Measurements from ENCODE around the gene PWWP2A.

Gene PWWP2A

DNA sequence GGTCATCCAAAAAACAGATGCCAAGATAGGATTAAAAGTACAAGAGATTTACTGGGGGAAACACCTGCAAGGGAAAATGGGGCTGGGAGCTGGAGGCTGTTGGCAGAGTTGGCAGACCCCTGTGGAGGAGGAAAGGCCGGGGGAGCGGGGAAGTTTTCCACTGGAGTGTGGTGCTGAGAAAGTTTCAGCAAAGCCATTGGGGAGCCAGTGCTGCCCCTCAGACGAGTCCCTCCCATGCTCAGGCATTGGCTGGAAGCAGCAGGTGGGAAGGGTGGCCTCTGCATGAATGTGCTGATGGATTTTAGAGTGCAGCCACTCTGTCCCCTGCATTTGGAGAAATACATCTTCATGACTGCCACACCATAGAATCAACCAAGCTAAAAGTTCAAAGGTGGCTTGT is 57.5 kb downstream of the PWWP2A start:
- Histone ChIP-seq H3K9ac (ENCODE audit: low read length) (no peak overlapping the region), H3K36me3 (ENCODE audit: control insufficient read depth in 1 of 2, insufficient read depth in 2 of 2, low read depth in 1 of 2, low read length in 2 of 2) (peaks cover 36 to 78% of the 10 kb centered on the region in 2 experiments), H3K4me1 (ENCODE audit: control insufficient read depth, insufficient read depth, low read depth, low read length) (peaks cover 2% of the 10 kb centered on the region), H3K27me3 (ENCODE audit: control insufficient read depth in 1 of 2, insufficient read depth in 1 of 2, low read length in 2 of 2) (no peaks in the 10 kb centered on the region), H3K14ac (ENCODE audit: low read length in 2 of 2) (no peak overlapping the region), H3K27ac (ENCODE audit: low read length, poor library complexity, severe bottlenecking) (no peak overlapping the region), H4K8ac (ENCODE audit: low read length) (no peak overlapping the region), H3K4me2 (ENCODE audit: low read length, poor library complexity, severe bottlenecking) (no peak overlapping the region), H2BK12ac (ENCODE audit: low read length in 2 of 2) (no peak overlapping the region), H2AFZ (ENCODE audit: low read depth, low read length) (no peak overlapping the region), H3K9me3 (ENCODE audit: control insufficient read depth, low read length) (peaks cover 6% of the 10 kb centered on the region), H3K23ac (ENCODE audit: low read length in 2 of 2) (no peak overlapping the region), H2BK5ac (ENCODE audit: low read depth, low read length, poor library complexity, severe bottlenecking) (no peak overlapping the region), H2BK120ac (ENCODE audit: low read depth, low read length) (no peak overlapping the region), H3K4ac (ENCODE audit: low read depth in 1 of 2, low read length in 2 of 2) (no peak overlapping the region), H3K18ac (ENCODE audit: low read depth in 1 of 2, low read length in 2 of 2) (no peak overlapping the region), H2AK5ac (ENCODE audit: low read length, severe bottlenecking) (no peak overlapping the region), H3K4me3 (ENCODE audit: insufficient read depth in 1 of 2, low read depth in 1 of 2, low read length in 2 of 2) (no peak overlapping the region), H2BK15ac (ENCODE audit: low read depth, poor library complexity, severe bottlenecking) (no peak overlapping the region), H3K79me1 (replicated peaks; ENCODE audit: low read length, poor library complexity, severe bottlenecking) (peaks cover 9% of the 10 kb centered on the region), H4K91ac (ENCODE audit: low read length) (no peak overlapping the region)
- WGBS = 100% methylated on average over 2 of the region's 3 CpGs
- DNase-seq = no peak

DNA sequence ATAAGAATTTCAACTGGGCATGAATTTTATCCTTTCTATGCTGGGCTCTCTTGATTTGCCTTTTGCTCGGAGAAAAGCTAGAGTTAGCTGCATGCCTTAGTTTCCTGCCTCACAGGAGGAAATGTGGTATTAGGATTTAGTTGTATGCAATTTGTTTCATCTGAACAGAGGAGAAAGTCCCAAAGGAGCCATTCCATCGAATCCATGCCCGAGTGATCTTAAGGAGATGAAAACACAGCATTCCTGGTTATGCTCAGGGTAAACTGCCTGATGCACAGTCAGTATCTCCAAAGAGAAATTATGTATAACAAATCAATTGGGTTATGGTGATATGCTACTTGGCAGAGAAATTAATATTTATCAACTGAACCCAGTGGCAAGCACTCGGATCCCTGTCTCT is 59.2 kb downstream of the PWWP2A start:
- Histone ChIP-seq H3K4me3 (ENCODE audit: insufficient read depth in 1 of 2, low read depth in 1 of 2, low read length in 2 of 2) (no peak overlapping the region), H2BK5ac (ENCODE audit: low read depth, low read length, poor library complexity, severe bottlenecking) (no peak overlapping the region), H3K27me3 (ENCODE audit: control insufficient read depth in 1 of 2, insufficient read depth in 1 of 2, low read length in 2 of 2) (no peaks in the 10 kb centered on the region), H2BK15ac (ENCODE audit: low read depth, poor library complexity, severe bottlenecking) (no peak overlapping the region), H3K79me1 (replicated peaks; ENCODE audit: low read length, poor library complexity, severe bottlenecking) (peaks cover 15% of the 10 kb centered on the region), H2BK12ac (ENCODE audit: low read length in 2 of 2) (no peak overlapping the region), H3K18ac (ENCODE audit: low read depth in 1 of 2, low read length in 2 of 2) (no peak overlapping the region), H2BK120ac (ENCODE audit: low read depth, low read length) (no peak overlapping the region), H3K27ac (ENCODE audit: low read length, poor library complexity, severe bottlenecking) (no peak overlapping the region), H3K36me3 (ENCODE audit: control insufficient read depth in 1 of 2, insufficient read depth in 2 of 2, low read depth in 1 of 2, low read length in 2 of 2) (peaks cover 44 to 85% of the 10 kb centered on the region in 2 experiments), H3K14ac (ENCODE audit: low read length in 2 of 2) (no peak overlapping the region), H3K9me3 (ENCODE audit: control insufficient read depth, low read length) (peaks cover 6% of the 10 kb centered on the region), H4K91ac (ENCODE audit: low read length) (no peak overlapping the region), H3K4me1 (ENCODE audit: control insufficient read depth, insufficient read depth, low read depth, low read length) (peaks cover 2% of the 10 kb centered on the region), H4K8ac (ENCODE audit: low read length) (no peak overlapping the region), H3K4me2 (ENCODE audit: low read length, poor library complexity, severe bottlenecking) (no peak overlapping the region), H3K9ac (ENCODE audit: low read length) (no peak overlapping the region), H2AFZ (ENCODE audit: low read depth, low read length) (no peak overlapping the region), H3K4ac (ENCODE audit: low read depth in 1 of 2, low read length in 2 of 2) (no peak overlapping the region), H2AK5ac (ENCODE audit: low read length, severe bottlenecking) (no peak overlapping the region), H3K23ac (ENCODE audit: low read length in 2 of 2) (no peak overlapping the region)
- no peak for DNase-seq
- WGBS = 92% methylated on average over 4 of the region's 4 CpGs

GRCh38 chr5:160057256-160057655 is 62.0 kb downstream of the PWWP2A start:
- no peak overlapping the region for H3K4ac ChIP-seq (ENCODE audit: low read depth in 1 of 2, low read length in 2 of 2)
- peaks cover 15% of the 10 kb centered on the region for H3K79me1 ChIP-seq (replicated peaks; ENCODE audit: low read length, poor library complexity, severe bottlenecking)
- H3K27me3 ChIP-seq (ENCODE audit: control insufficient read depth in 1 of 2, insufficient read depth in 1 of 2, low read length in 2 of 2) = no peaks in the 10 kb centered on the region
- H3K4me1 ChIP-seq (ENCODE audit: control insufficient read depth, insufficient read depth, low read depth, low read length) = peaks cover 4% of the 10 kb centered on the region
- no peak overlapping the region for H3K18ac ChIP-seq (ENCODE audit: low read depth in 1 of 2, low read length in 2 of 2)
- H3K27ac ChIP-seq (ENCODE audit: low read length, poor library complexity, severe bottlenecking) = no peak overlapping the region
- no peak overlapping the region for H3K23ac ChIP-seq (ENCODE audit: low read length in 2 of 2)
- H2BK5ac ChIP-seq (ENCODE audit: low read depth, low read length, poor library complexity, severe bottlenecking) = no peak overlapping the region
- no peak overlapping the region for H2BK120ac ChIP-seq (ENCODE audit: low read depth, low read length)
- H3K4me3 ChIP-seq (ENCODE audit: insufficient read depth in 1 of 2, low read depth in 1 of 2, low read length in 2 of 2) = no peak overlapping the region
- H4K91ac ChIP-seq (ENCODE audit: low read length) = no peak overlapping the region
- H3K36me3 ChIP-seq (ENCODE audit: control insufficient read depth in 1 of 2, insufficient read depth in 2 of 2, low read depth in 1 of 2, low read length in 2 of 2) = peaks cover 34 to 87% of the 10 kb centered on the region in 2 experiments
- WGBS = 91% methylated on average over 3 of the region's 4 CpGs
- no peak overlapping the region for H4K8ac ChIP-seq (ENCODE audit: low read length)
- peaks cover 6% of the 10 kb centered on the region for H3K9me3 ChIP-seq (ENCODE audit: control insufficient read depth, low read length)
- no peak overlapping the region for H3K14ac ChIP-seq (ENCODE audit: low read length in 2 of 2)
- no peak overlapping the region for H2BK12ac ChIP-seq (ENCODE audit: low read length in 2 of 2)
- no peak overlapping the region for H2BK15ac ChIP-seq (ENCODE audit: low read depth, poor library complexity, severe bottlenecking)
- H3K9ac ChIP-seq (ENCODE audit: low read length) = no peak overlapping the region
- H2AK5ac ChIP-seq (ENCODE audit: low read length, severe bottlenecking) = no peak overlapping the region
- DNase-seq = no peak
- H2AFZ ChIP-seq (ENCODE audit: low read depth, low read length) = no peak overlapping the region
- H3K4me2 ChIP-seq (ENCODE audit: low read length, poor library complexity, severe bottlenecking) = no peak overlapping the region

DNA sequence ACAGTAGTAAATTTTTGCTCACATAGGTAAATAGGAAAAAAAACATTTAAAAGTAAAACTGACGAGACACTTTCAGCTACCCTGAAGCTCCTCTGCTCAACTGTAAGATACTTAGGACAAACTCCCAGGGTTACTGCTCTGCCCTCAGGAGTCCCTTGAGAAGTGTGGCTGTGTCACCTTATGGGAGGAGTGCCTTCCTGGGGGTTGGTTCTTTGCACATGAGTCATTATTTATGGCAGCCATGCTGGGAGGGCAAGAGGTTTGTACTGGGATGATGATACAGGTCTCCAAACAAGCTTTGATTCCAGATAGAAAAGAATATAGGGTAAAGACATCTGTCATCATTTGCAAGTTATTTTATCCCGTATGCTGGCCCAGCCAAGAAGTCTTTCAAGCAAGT is 64.4 kb downstream of the PWWP2A start:
- H3K4me2 ChIP-seq (ENCODE audit: low read length, poor library complexity, severe bottlenecking) = no peak overlapping the region
- H4K8ac ChIP-seq (ENCODE audit: low read length) = no peak overlapping the region
- no peaks in the 10 kb centered on the region for H3K27me3 ChIP-seq (ENCODE audit: control insufficient read depth in 1 of 2, insufficient read depth in 1 of 2, low read length in 2 of 2)
- 100% methylated on average over 1 of the region's 2 CpGs for WGBS
- no peak overlapping the region for H4K91ac ChIP-seq (ENCODE audit: low read length)
- peaks cover 7% of the 10 kb centered on the region for H3K79me1 ChIP-seq (replicated peaks; ENCODE audit: low read length, poor library complexity, severe bottlenecking)
- H3K14ac ChIP-seq (ENCODE audit: low read length in 2 of 2) = no peak overlapping the region
- no peak overlapping the region for H2AFZ ChIP-seq (ENCODE audit: low read depth, low read length)
- no peak overlapping the region for H3K23ac ChIP-seq (ENCODE audit: low read length in 2 of 2)
- no peak overlapping the region for H2BK120ac ChIP-seq (ENCODE audit: low read depth, low read length)
- no peak overlapping the region for H2AK5ac ChIP-seq (ENCODE audit: low read length, severe bottlenecking)
- peaks cover 31 to 87% of the 10 kb centered on the region in 2 experiments for H3K36me3 ChIP-seq (ENCODE audit: control insufficient read depth in 1 of 2, insufficient read depth in 2 of 2, low read depth in 1 of 2, low read length in 2 of 2)
- H3K27ac ChIP-seq (ENCODE audit: low read length, poor library complexity, severe bottlenecking) = peak overlapping the region; percentile 19
- H2BK5ac ChIP-seq (ENCODE audit: low read depth, low read length, poor library complexity, severe bottlenecking) = no peak overlapping the region
- H3K18ac ChIP-seq (ENCODE audit: low read depth in 1 of 2, low read length in 2 of 2) = no peak overlapping the region
- H2BK15ac ChIP-seq (ENCODE audit: low read depth, poor library complexity, severe bottlenecking) = no peak overlapping the region
- peak; percentile 35 for DNase-seq
- H3K4me1 ChIP-seq (ENCODE audit: control insufficient read depth, insufficient read depth, low read depth, low read length) = peaks cover 4% of the 10 kb centered on the region
- H3K4ac ChIP-seq (ENCODE audit: low read depth in 1 of 2, low read length in 2 of 2) = no peak overlapping the region
- H3K4me3 ChIP-seq (ENCODE audit: insufficient read depth in 1 of 2, low read depth in 1 of 2, low read length in 2 of 2) = no peak overlapping the region
- peaks cover 6% of the 10 kb centered on the region for H3K9me3 ChIP-seq (ENCODE audit: control insufficient read depth, low read length)
- no peak overlapping the region for H2BK12ac ChIP-seq (ENCODE audit: low read length in 2 of 2)
- no peak overlapping the region for H3K9ac ChIP-seq (ENCODE audit: low read length)

Measured in mesenchymal stem cell (in vitro differentiated cells and primary cell).